GM21717 (cell line): ENCODE measurements around the gene LRRC58.
"Not testable (repeated sequence)": the region's sequence is repeated elsewhere in the genome, so short reads cannot be mapped to it uniquely, and the experiment has no call there.

ENCODE experiments used
- ATAC-seq: cut with Tn5 transposase; IDR thresholded peaks from one replicate; pipeline ENCODE4 v1.9.1; 2021; ENCODE audit warnings: mild to moderate bottlenecking, moderate library complexity; ENCODE audit not compliant: unreplicated experiment

The LRRC58 gene

GRCh38 chr3:120341658-120342346 lies 7.4 kb downstream of the LRRC58 start:
- ATAC-seq = no peak

GRCh38 chr3:120339362-120339761 lies 9.8 kb downstream of the LRRC58 start:
- ATAC-seq = no peak

GRCh38 chr3:120338517-120338916 lies 10.6 kb downstream of the LRRC58 start:
- no peak for ATAC-seq

GRCh38 chr3:120332646-120333045 lies 16.5 kb downstream of the LRRC58 start:
- ATAC-seq = no peak

- no peak for ATAC-seq
Measured at GRCh38 chr3:120331076-120331475, 18.1 kb downstream of the LRRC58 start.

GRCh38 chr3:120326784-120327183 lies 22.4 kb downstream of the LRRC58 start:
- no peak for ATAC-seq

GRCh38 chr3:120324190-120324589 lies 25.0 kb downstream of the LRRC58 start:
- ATAC-seq = no peak

- not testable (repeated sequence) for ATAC-seq
Measured at GRCh38 chr3:120323761-120324160, 25.4 kb downstream of the LRRC58 start.

- no peak for ATAC-seq
Measured at GRCh38 chr3:120311863-120312794, 37.0 kb downstream of the LRRC58 start.

GRCh38 chr3:120306519-120307455 lies 42.4 kb downstream of the LRRC58 start:
- ATAC-seq = no peak

GRCh38 chr3:120304616-120305015 lies 44.5 kb downstream of the LRRC58 start:
- no peak for ATAC-seq

GRCh38 chr3:120302361-120302760 lies 46.8 kb downstream of the LRRC58 start:
- ATAC-seq = no peak

- ATAC-seq = no peak
Measured at GRCh38 chr3:120300971-120301370, 48.2 kb downstream of the LRRC58 start.

GRCh38 chr3:120299403-120299802 lies 49.8 kb downstream of the LRRC58 start:
- ATAC-seq = no peak

GRCh38 chr3:120298996-120299395 lies 50.2 kb downstream of the LRRC58 start:
- ATAC-seq = no peak

- ATAC-seq = not testable (repeated sequence)
Measured at GRCh38 chr3:120291552-120291951, 57.6 kb downstream of the LRRC58 start.

- ATAC-seq = no peak
Measured at GRCh38 chr3:120289636-120290035, 59.5 kb downstream of the LRRC58 start.

- ATAC-seq = no peak
Measured at GRCh38 chr3:120286465-120286864, 62.7 kb downstream of the LRRC58 start.

- ATAC-seq = no peak
Measured at GRCh38 chr3:120285508-120285841, 63.7 kb downstream of the LRRC58 start.

- no peak for ATAC-seq
Measured at GRCh38 chr3:120284747-120285507, 64.2 kb downstream of the LRRC58 start, which contains the start of gene GPR156. Gene GPR156 (minus strand): TSS chr3:120285222. CDS start chr3:120244098, 41,124 bp downstream.
